Kidney (tissue), 14 donors: Measurements from ENCODE around the gene ADM2. TPM values are rescaled to one million over a fixed set of nuclear protein-coding genes. Genes with fewer than 3 reads are reported as not detected.

Experiments
- DNase-seq, 5 donors: peaks; one replicate each; pipeline ENCODE4 v3.0.0-alpha.2; 2013 to 2020
- FAIRE-seq: peaks from 2 replicates; lab custom pipeline; 2012; peaks lifted over from hg19 to GRCh38; lab: Jason Lieb, UNC
- H3K27ac ChIP-seq, 2 donors: one replicate each; pipeline ENCODE4 v1.7.0; 2013; ENCODE audit warnings: low read depth in 2 of 2, low read length in 2 of 2, inconsistent platforms in 1 of 2
- H3K27me3 ChIP-seq: one replicate; pipeline ENCODE4 v1.7.1; 2013; ENCODE audit warnings: low read length, inconsistent platforms; ENCODE audit not compliant: control insufficient read depth, insufficient read depth
- H3K36me3 ChIP-seq, 3 donors: one replicate each; pipeline versions ENCODE4 v1.7.0 to v1.7.1; 2013; ENCODE audit warnings: low read length in 3 of 3, control low read depth in 1 of 3, inconsistent platforms in 1 of 3; ENCODE audit not compliant: insufficient read depth in 3 of 3, control insufficient read depth in 2 of 3
- H3K4me1 ChIP-seq, 3 donors: one replicate each; pipeline versions ENCODE4 v1.7.0 to v1.7.1; 2013; ENCODE audit warnings: low read length in 3 of 3, inconsistent platforms in 1 of 3, low read depth in 1 of 3; ENCODE audit not compliant: control insufficient read depth in 2 of 3, insufficient read depth in 2 of 3
- H3K4me3 ChIP-seq, 3 donors: one replicate each; pipeline versions ENCODE4 v1.7.0 to v1.8.1; 2013; ENCODE audit warnings: low read length in 3 of 3, control low read depth in 1 of 3, inconsistent platforms in 1 of 3
- H3K9ac ChIP-seq, 3 donors: one replicate each; pipeline versions ENCODE4 v1.7.0 to v1.7.1; 2013; ENCODE audit warnings: low read length in 3 of 3, control low read depth in 1 of 3, inconsistent platforms in 1 of 3
- H3K9me3 ChIP-seq, 3 donors: one replicate each; pipeline versions ENCODE4 v1.7.0 to v1.7.1; 2013; ENCODE audit warnings: low read length in 3 of 3, control low read depth in 1 of 3, inconsistent platforms in 1 of 3; ENCODE audit not compliant: control insufficient read depth in 2 of 3, insufficient read depth in 1 of 3
- intact Hi-C: fragments of 100-400 bp; cut with DNase I; formaldehyde crosslinking; loops from one replicate; pipeline ENCODE4 v1.11.1; 2022
- polyA plus RNA-seq: library from polyadenylated mRNA; stranded (reverse); fragments of 350-450 nt; fragmentation: Illumina TruSeq; extraction: RNeasy Lipid Tissue Mini Kit (QIAGEN cat#74804); gene quantifications from one replicate; pipeline ENCODE4 v1.2.3, GENCODE V29; 2014; ENCODE audit warnings: low read depth, low replicate concordance; ENCODE audit not compliant: insufficient read depth
- total RNA-seq: library from RNA; stranded (reverse); fragmentation: NEBNext Ultra II Directional; extraction: Animal tissue kit (Norgen Biotek cat#: 25700); gene quantifications from one replicate; pipeline ENCODE4 v1.2.1, GENCODE V29; 2021
- TF ChIP-seq, protein P1 (sequence below): IDR thresholded peaks from 3 replicates; pipeline ENCODE4 v1.5.1; 2012; ENCODE audit warnings: mild to moderate bottlenecking, moderate library complexity, borderline replicate concordance; ENCODE audit not compliant: insufficient read depth; ENCODE audit errors: extremely low read depth
- donor health status: control.
- donor health status: control.
- donor health status: control.
- donor health status: control.
- donor health status: control.
- donor health status: DM: yes; HTN: yes; CAD: no.
- donor health status: Normal renal cell carcinoma (clear cell type).

ADM2 gene
- total and polyA plus RNA-seq, 2 donors from 2014 or later: 8.0 to 10.6 TPM

DNA sequence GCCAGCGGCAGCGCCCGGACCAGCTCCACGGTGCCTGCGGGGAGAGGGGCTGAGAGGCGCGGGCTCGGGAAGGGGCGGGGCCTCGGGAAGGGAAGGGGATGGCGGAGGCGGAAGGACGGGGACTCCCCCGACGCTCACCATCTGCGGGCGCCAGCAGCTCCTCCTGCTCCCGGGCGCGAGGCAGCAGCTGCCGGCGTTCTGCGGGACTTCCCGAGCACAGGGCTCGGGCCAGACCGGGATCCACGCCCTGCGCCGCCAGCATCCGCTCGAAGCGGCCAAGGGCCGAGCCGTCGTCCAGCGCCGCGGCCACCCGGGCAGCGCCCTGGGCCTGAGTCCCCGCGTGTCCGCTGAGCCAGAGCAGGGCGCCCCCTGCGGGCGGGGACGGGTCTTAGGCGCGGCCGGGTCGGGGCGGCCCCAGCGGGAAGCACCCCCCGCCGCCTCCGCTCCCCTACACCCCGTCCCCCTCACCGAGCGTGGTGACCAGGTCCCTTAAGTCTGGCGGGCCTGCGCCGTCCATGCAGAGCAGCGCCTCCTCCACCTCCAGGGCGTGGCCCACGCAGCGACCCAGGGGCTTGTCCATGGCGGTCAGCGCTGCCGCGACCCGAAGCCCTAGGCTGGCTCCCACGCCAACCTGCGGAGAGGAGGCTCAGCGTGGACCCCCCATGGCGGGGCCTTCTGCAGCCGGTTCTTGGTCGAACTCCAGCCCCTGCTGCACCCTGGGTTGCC lies 44.9 kb downstream of the ADM2 start:
- H3K9ac ChIP-seq: peak overlapping the region in 1 of 3 donors; percentile 58
- intact Hi-C loops: no loop called here

DNA sequence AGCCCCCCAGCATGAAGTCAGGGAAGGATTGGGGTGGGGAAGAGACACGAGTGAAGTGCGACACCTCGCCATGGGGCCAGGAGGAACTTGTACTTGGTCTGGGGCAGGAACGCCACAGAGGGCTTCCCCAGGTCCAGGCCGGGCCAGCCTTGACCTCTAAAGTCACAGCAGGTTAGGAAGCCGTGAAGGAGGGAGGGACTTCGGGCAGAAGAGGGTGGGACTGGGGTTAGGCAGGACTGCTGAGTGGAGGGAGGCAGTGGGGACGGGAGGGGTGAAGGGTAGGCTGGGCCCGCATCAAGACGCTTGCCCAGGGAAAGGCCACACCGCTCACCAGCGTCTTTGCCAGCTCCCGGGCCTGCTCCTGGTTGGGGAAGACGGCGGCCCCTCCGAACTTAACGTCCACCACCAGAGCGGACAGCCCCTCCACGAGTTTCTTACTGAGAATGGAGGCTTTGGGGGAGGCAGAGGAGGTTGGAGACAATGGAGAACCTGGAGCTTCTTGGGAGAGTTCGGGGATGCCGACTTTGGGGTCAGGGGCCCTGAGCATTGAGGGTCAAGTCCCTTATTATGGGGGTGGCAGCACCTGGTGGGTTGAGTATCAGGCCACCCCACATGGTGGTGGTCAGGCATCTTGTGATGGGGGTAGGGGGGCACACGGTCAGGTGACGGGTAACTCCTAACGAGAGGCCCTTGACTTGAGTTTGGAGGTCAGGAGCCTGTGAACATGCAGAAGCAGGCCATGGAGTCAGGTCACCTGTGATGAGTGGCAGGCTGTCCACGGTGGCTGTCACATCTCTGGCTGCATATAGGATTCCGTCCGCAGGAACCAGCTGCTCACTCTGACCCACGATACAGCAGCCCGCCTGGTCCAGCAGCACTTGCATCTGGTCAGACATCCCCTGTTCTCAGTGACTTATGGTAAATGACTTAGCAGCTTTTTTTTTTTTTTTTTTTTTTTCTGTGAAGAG lies 45.8 kb downstream of the ADM2 start:
- TF ChIP-seq, protein P1, sequence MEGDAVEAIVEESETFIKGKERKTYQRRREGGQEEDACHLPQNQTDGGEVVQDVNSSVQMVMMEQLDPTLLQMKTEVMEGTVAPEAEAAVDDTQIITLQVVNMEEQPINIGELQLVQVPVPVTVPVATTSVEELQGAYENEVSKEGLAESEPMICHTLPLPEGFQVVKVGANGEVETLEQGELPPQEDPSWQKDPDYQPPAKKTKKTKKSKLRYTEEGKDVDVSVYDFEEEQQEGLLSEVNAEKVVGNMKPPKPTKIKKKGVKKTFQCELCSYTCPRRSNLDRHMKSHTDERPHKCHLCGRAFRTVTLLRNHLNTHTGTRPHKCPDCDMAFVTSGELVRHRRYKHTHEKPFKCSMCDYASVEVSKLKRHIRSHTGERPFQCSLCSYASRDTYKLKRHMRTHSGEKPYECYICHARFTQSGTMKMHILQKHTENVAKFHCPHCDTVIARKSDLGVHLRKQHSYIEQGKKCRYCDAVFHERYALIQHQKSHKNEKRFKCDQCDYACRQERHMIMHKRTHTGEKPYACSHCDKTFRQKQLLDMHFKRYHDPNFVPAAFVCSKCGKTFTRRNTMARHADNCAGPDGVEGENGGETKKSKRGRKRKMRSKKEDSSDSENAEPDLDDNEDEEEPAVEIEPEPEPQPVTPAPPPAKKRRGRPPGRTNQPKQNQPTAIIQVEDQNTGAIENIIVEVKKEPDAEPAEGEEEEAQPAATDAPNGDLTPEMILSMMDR: no peak
- Histone ChIP-seq H3K4me1 (peaks cover 0 to 28% (median 11%) of the 10 kb centered on the region in 3 donors), H3K9me3 (no peaks in the 10 kb centered on the region), H3K27me3 (peaks cover 7% of the 10 kb centered on the region), H3K27ac (peak overlapping the region; percentile 89 to 95), H3K4me3 (peak overlapping the region in 2 of 3 donors; percentile 52 to 65), H3K9ac (peak overlapping the region in 1 of 3 donors; percentile 58), H3K36me3 (peaks cover 0 to 7% (median under 1%) of the 10 kb centered on the region in 3 donors)
- intact Hi-C loops: no loop called here
- FAIRE-seq (no peak), DNase-seq (peak in 2 of 5 donors; percentile 72 to 91)

More for the DNA sequence above, 44.9 kb downstream of the ADM2 start:
- H3K9me3 ChIP-seq: no peaks in the 10 kb centered on the region
- peak overlapping the region in 2 of 3 donors; percentile 52 to 65 for H3K4me3 ChIP-seq
- TF ChIP-seq, protein P1: peak; percentile 51
- H3K27me3 ChIP-seq: peaks cover 6% of the 10 kb centered on the region
- no peak for FAIRE-seq
- peaks cover 0 to 7% (median 6%) of the 10 kb centered on the region in 3 donors for H3K36me3 ChIP-seq
- peak overlapping the region; percentile 89 to 95 for H3K27ac ChIP-seq
- H3K4me1 ChIP-seq: peaks cover 0 to 28% (median 11%) of the 10 kb centered on the region in 3 donors
- DNase-seq: peak; percentile 85 to 97 (median 87)

DNA sequence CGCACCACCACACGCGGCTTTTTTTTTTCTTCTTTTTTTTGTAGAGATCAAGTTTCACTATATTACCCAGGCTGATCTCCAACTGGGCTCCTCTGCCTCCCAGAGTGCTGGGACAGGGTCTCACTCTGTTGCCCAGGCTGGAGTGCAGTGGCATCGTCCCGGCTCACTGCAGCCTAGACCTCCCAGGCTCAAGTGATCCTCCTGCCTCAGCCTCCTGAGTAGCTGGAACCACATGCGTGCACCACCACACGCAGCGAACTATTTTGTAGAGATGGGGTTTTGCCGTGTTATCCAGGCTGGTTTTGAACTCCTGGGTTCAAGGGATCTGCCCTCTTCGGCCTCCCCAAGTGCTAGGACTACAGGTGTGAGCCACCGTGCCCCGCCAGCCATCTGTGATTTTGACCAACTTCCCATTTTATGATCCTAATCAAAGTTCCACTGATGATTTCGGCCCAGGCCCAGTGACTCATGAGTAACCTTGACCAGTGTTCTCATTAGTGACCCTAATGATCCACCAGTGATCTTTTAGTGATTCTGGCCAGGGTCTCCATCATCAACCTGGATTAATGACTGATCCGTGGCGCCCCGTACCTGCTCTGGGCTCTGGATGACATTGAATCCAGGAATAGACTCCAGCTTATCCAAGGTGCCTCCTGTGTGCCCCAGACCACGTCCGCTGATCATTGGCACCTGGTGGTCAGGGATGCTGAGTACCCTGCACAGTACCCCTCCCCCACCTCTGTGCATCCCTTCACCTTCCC lies 46.8 kb downstream of the ADM2 start:
- TF ChIP-seq, protein P1: no peak
- intact Hi-C loops: no loop called here
- Histone ChIP-seq H3K4me1 (peaks cover 0 to 28% (median 11%) of the 10 kb centered on the region in 3 donors), H3K27me3 (peaks cover 7% of the 10 kb centered on the region), H3K9me3 (no peaks in the 10 kb centered on the region), H3K36me3 (peaks cover 0 to 6% (median 0%) of the 10 kb centered on the region in 3 donors), H3K27ac (no peak overlapping the region), H3K4me3 (no peak overlapping the region), H3K9ac (no peak overlapping the region)
- FAIRE-seq: no peak
- peak in 1 of 5 donors; percentile 58 for DNase-seq
